ENCODE results near the gene MFRP.

MFRP gene

GRCh38 chr11:119316729-119317591 lies 29.5 kb downstream of the MFRP start, which contains the start of gene MCAM:
MCAM (minus strand) TSS chr11:119317130; CDS start chr11:119317101, 29 bp downstream.
- no peak for DNase-seq

- DNase-seq: no peak
Observed at GRCh38 chr11:119316016-119316728, 30.3 kb downstream of the MFRP start.

- no peak for DNase-seq
Observed at GRCh38 chr11:119315131-119316015, 31.1 kb downstream of the MFRP start.

- no peak for DNase-seq
Observed at GRCh38 chr11:119314726-119315125, 31.8 kb downstream of the MFRP start.

GRCh38 chr11:119310682-119311052 lies 35.8 kb downstream of the MFRP start:
- DNase-seq: no peak

- DNase-seq: no peak
Observed at GRCh38 chr11:119309953-119310681, 36.4 kb downstream of the MFRP start.

- no peak for DNase-seq
Observed at GRCh38 chr11:119309411-119309810, 37.1 kb downstream of the MFRP start.

GRCh38 chr11:119307974-119308373 lies 38.5 kb downstream of the MFRP start:
- DNase-seq: no peak

- peak; percentile 40 for DNase-seq
Observed at GRCh38 chr11:119307219-119307618, 39.3 kb downstream of the MFRP start.

- peak; percentile 19 for DNase-seq
Observed at GRCh38 chr11:119306373-119306890, 40.1 kb downstream of the MFRP start.

- no peak for DNase-seq
Observed at GRCh38 chr11:119305556-119306372, 40.7 kb downstream of the MFRP start.

GRCh38 chr11:119303227-119303718 lies 43.2 kb downstream of the MFRP start:
- no peak for DNase-seq

GRCh38 chr11:119300198-119300964 lies 46.1 kb downstream of the MFRP start:
- DNase-seq: no peak

GRCh38 chr11:119299416-119299815 lies 47.1 kb downstream of the MFRP start:
- no peak for DNase-seq

- DNase-seq: no peak
Observed at GRCh38 chr11:119298726-119299125, 47.8 kb downstream of the MFRP start.

GRCh38 chr11:119297938-119298337 lies 48.6 kb downstream of the MFRP start:
- DNase-seq: no peak

GRCh38 chr11:119295178-119295577 lies 51.3 kb downstream of the MFRP start:
- DNase-seq: peak; percentile 47

- DNase-seq: no peak
Observed at GRCh38 chr11:119293461-119293860, 53.0 kb downstream of the MFRP start.

GRCh38 chr11:119290894-119291497 lies 55.5 kb downstream of the MFRP start:
- DNase-seq: peak; percentile 12

All from OCI-M1 (cell line).